Stimulated activated CD4-positive, alpha-beta T cell treated with anti-CD3 and anti-CD28 coated beads, Interleukin-4, amount 100 ng/mL, for 1 hour (primary cell): ENCODE measurements around the gene APLF.
"Not testable (repeated sequence)": the region's sequence is repeated elsewhere in the genome, so short reads cannot be mapped to it uniquely, and the experiment has no call there.

Experiments
- DNase-seq: peaks from one replicate; pipeline ENCODE4 v3.0.0-alpha.2; 2020

Gene APLF

DNA sequence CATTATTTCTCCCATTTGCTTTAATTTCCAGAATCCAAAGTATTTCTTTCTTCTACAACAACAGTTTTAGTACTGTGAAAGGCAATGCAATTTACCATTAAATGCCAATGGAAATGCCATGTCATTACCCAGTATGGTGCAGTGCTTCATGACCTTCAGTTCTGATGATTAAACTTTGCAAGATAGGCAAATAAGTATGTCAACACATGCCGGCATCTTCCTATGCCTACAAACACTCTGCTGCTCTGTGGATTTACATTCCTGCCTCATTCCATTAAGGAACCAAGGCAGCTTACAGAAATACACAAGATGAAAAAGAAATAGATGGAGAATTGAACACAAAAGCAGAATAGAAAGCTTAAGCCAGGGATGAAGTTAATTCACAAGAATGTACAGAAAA lies 123.3 kb downstream of the APLF start:
- no peak for DNase-seq

DNA sequence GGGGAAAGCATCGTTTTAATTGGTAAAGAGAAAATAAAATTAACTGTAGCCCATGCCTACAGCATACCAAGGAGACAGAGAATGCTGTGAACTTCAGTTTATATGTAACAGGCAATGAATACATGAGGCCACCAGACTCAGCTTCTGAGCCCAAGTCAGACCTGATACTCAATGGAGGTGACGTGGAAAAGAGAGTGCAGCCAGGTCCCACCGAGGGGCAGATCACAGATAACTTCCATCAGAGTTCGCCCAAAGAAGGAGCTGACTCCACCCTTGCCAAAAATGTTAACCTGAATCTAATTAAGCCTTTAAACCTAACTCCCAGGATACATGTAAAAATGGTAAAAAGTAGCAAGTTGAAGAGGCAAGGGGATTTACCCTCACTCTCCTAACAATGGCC lies 123.8 kb downstream of the APLF start:
- DNase-seq = no peak

DNA sequence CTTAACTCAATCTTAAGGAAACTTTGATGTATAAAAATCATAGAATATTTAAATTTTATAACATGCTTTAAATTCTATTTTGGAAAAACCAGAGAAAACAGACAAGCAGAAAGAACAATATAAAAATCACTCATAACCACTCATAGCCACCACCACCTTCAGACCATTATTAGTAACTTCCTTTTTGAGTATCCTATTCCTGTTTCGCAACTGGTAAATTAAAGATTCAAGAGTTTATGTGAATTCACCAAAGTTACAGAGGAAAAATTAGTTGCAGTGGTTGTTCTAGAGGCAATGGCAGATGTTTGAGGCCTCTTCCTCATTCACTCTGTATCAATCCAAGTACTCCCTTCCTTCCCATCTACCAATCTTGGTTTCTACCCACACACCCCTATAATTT lies 126.7 kb downstream of the APLF start:
- DNase-seq = no peak

DNA sequence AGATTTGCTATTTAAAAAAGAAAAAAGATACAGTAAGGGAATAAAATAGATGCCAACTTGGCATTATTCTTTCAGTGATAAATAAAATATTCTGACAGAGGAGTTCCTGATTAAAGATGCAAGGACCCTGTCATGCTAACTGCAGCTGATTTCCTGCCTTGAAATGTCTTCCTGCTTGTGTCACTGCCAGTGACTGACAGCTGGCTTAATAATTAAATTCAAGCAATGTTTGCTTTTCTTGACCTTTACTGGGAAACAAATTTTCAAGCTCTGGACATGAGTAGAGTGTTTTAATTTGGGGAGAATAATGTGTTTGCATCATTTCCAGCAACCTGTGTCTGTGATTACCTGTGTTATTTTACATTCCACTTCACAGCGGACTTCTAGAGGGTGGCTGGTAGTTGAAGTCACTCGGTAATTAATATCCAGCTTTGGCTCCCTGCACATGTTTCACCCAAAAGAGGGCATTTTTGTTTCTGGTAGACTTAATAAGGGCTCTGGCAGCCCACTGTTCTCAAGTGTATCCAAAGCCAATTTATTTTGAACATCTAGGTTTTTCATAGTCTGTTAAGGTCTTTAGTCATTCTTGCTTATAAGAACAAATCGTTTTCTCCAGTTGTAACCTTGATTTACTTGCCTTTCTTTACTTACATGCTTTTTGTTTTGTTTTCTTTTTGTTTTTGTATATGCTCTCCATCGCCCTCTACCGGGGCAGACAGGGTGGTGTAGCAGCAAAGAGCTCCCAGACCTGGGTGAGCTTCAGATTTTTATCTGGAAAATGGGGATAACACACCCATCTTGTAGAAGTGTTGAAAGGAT lies 127.5 kb downstream of the APLF start:
- peak; percentile 50 for DNase-seq

DNA sequence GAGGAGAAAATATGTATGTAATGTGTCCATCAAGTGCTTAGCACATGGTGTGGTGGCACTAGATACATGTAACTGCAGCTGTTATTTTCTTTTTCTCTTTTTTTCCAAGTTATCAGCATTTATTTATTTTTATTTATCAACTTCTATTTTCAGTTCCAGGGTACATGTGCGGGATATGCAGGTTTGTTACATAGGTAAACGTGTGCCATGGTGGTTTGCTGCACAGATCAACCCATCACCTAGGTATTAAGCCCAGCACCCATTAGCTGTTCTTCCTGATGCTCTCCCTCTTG lies 128.1 kb downstream of the APLF start:
- not testable (repeated sequence) for DNase-seq

DNA sequence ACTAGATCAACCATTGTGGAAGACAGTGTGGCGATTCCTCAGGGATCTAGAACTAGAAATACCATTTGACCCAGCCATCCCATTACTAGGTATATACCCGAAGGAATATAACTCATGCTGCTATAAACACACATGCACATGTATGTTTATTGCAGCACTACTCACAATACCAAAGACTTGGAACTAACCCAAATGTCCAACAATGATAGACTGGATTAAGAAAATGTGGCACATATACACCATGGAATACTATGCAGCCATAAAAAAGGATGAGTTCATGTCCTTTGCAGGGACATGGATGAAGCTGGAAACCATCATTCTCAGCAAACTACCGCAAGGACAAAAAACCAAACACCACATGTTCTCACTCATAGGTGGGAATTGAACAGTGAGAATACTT lies 133.1 kb downstream of the APLF start:
- not testable (repeated sequence) for DNase-seq

DNA sequence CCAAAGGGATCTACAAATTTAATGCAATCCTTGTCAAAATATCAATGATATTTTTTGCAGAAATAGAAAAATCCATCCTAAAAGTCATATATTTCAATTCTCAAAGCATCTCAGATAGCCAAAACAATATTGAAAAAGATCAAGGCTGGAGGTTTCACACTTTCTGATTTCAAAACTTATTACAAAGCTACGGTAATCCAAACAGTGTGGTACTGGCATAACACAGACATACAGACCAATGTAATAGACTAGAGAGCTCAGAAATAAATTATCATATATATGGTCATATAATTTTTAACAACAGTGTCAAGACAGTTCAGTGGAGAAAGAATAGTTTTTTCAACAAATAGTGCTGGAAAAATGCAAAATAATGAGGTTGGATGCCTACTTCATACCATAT lies 135.7 kb downstream of the APLF start:
- no peak for DNase-seq

DNA sequence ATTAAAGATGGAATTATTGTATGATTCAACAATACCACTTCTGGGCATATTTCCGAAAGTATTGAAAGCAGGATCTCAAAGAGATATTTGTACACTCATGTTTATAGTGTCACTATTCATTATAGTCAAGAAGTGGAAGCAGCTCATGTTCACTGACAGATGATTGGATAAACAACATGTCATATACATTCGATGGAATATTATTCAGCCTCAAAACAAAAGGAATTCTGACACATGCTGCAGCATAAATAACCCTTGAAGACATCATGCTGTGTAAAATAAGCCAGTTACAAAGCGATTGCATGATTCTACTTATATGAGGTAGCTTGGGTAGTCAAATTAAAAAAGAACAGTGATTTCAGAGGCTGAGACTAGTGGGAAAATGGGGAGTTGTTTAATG lies 136.7 kb downstream of the APLF start:
- no peak for DNase-seq

DNA sequence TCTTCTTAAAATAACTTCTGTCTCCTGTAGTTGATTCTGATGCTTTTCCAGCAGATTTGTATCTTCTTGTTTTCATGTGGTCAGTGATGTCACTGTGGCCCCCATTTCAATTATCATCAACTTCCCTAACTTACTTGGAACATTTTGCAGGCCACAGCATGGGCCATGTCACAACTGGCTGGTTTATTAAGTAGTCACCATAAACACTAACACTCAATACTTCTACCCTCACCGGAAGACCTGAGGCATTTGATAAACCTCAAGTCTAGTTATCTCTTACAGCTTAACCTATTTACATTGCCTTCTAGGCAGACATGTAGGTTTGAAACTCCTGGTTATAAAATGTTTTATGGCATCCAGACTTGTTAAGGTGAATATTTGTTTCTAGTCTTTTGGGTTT lies 138.6 kb downstream of the APLF start:
- DNase-seq = no peak

DNA sequence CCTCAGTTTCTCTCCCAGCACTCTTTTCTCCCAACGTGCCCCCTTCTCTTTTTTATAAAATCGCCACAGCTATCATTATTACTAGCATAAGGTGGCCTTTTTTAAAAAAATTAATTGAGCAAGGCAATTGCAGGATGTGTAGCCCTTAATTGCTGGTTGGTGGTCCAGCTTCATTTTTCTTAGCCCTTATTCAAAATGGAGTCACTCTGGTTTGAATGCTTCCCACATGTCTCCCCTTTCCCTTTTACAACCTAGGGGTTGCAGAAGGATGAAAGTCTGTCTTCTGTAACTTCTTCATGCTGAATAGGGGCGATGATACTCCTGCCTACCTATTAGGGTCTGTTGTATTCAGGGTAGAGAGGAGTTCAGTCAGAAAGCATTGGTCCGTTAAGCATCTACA lies 139.4 kb downstream of the APLF start:
- no peak for DNase-seq

DNA sequence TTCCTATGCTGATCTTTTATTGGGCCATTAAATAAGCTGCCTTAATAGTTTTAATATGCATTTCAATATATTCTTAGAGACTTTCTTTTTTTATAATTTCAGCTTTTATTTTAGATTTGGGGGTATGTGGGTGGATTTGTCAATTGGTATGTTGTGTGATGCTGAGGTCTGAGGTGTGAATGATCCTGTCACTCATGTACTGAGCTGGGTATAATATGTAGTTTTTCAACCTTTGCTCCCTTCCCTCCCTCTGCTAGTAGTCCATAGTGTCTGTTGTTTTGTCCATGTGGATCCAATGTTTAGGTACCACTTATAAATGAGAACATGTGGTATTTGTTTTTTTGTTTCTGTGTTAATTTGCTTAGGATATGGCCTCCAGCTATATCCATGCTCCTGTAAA lies 140.5 kb downstream of the APLF start:
- DNase-seq = no peak

DNA sequence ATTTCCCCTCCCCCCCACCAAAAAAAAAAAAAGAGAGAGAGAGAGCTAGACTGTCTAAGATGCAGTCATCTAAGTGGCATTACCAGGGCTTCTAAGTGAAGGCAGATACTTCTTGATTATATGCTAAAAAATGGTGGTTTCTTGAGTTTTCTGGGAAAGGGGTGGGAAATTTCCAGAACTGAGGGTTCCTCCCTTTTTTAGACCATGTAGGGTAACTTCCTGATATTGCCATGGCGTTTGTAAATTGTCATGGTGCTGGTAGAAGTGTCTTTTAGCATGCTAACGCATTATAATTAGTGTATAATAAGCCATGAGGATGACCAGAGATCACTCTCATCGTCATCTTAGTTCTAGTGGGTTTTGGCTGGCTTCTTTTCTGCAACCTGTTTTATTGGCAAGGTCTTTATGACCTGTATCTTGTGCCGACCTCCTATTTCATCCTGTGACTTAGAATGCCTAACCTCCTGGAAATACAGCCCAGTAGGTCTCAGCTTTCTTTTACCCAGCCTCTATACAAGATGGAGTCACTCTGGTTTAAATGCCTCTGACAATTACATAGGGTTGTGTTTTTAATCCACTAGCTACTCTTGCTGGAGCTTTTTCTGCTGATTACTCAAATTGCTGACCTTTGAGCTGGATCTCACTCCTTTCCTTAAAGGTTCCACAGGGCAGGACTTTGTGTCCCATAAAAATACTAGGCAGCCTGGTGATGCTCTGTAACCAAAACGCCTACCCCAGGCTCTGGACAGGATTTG lies 145.6 kb downstream of the APLF start:
- DNase-seq = no peak

DNA sequence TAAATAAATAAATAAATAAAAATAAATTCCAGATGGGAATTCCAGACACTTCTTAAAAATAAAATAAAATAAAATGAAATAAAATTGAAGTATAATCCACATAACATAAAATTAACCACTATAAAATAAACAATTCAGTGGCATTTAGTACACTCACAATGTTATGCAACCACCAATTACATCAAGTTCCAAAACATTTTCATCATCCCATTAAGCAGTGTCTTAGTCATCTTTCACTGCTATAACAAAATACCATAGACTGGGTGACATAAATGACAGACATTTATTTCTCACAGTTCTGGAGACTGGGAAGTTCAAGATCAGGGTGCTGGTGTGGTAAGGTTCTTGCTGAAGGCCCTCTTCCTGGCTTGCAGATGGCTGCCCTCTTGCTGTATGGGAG lies 153.4 kb downstream of the APLF start:
- no peak for DNase-seq

DNA sequence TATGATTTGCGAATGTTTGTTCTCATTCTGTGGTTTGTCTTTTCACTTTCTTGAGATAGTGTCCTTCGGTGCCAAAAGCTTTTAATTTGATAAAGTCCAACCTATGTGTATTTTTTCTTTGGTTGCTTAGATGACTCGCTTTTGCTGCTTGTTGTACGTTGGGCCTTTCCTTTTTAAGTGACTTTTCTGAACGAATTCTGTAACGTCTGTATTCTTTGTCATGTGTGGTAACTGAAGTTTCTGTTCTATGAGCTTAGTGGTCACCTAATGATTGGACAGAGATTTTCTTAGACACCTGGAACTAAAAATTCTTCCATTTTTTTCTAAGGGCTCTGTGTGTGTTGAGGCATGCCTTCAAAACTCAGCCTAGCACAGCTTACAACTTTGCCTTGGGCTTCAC lies 156.4 kb downstream of the APLF start:
- DNase-seq = no peak

DNA sequence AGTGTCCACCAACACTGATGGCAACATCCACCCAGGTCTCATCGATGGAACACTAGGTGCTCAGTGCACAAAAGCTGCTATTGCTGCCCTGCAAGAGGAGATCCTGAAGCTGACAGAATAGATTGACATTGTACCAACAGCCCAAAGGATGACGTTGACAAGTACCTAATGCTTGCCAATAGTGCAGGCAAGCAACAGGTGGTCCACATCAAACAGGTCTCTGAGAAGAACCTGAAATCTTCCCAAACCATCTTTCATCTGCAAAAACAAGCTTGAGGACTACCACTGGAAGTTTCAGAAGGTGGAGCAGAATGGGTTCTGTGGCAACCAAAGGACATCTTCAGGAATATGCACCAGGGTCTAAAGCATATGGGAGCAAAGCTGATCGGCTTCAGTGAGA lies 160.2 kb downstream of the APLF start:
- no peak for DNase-seq
